ENCODE measurements around the gene ARPC1B. TPM values are rescaled to one million over a fixed set of nuclear protein-coding genes. Genes with fewer than 3 reads are reported as not detected.

The ARPC1B gene
- total and polyA plus RNA-seq, 2 of the 8 experiments (the other 6 are each of a cell fraction or from before 2014, with no cell fraction given): 64.5 to 115 TPM

- H2BK5ac ChIP-seq (ENCODE audit: low read depth, low read length): peak within 1 kb of the TSS; percentile 96
- H4K20me1 ChIP-seq (replicated peaks in 1 of 2; ENCODE audit: control insufficient read depth in 1 of 2, insufficient read depth in 2 of 2, low read length in 2 of 2): peaks cover 0 to 4% of the 10 kb centered on the region in 2 experiments
- ChIA-PET POLR2A (ENCODE audit: partially characterized antibody) (interaction anchor here (0.8 to 1.6 kb wide), 7 partner anchors 15 to 279 kb away, joined by 3 to 6 read pairs (median 3); partner anchors contain the start of genes BUD31 and PDAP1), CTCF (ENCODE audit: partially characterized antibody) (interaction anchor here (0.9 to 8.3 kb wide), 3 partner anchors 12 to 83 kb away, joined by 3 to 50 read pairs (median 3); partner anchors contain the start of gene BUD31)
- WGBS, 2 experiments (ENCODE audit: extremely low coverage in 1 of 2, insufficient coverage in 1 of 2, insufficient read length in 1 of 2, insufficient replicate concordance in 2 of 2, low coverage in 1 of 2, low lambda C conversion rate in 2 of 2, missing lambda C conversion rate in 1 of 2): 1% methylated on average over 67 of the region's 82 CpGs; no CpG with 5 or more reads in 1 of the 2 experiments
- peak within 1 kb of the TSS; percentile 99 for H4K5ac ChIP-seq (ENCODE audit: insufficient read length, low read depth, low read length)
- DNase-seq (ENCODE audit: low read depth in 1 of 2, low spot score in 2 of 2) (peak; percentile 90 to 96), FAIRE-seq (no peak)
- no peak within 1 kb of the TSS; the same call in 1 of the 2 replicates for H2BK12ac ChIP-seq (ENCODE audit: low read depth, low read length)
- H3K9ac ChIP-seq (replicated peaks in 1 of 4; ENCODE audit: extremely low read depth in 1 of 4, low read depth in 3 of 4, low read length in 3 of 4): peak within 1 kb of the TSS; percentile 77 to 97 (median 82)
- no peaks in the 10 kb centered on the region; a peak in 2 of 7 replicates for H3K4me1 ChIP-seq (replicated peaks in 1 of 4; ENCODE audit: control insufficient read depth in 3 of 4, insufficient read depth in 4 of 4, low read length in 3 of 4)
- H3K4me2 ChIP-seq (ENCODE audit: insufficient read depth in 1 of 2, low read depth in 2 of 2, low read length in 2 of 2): peak within 1 kb of the TSS; percentile 72 to 75
- H2BK120ac ChIP-seq (replicated peaks; ENCODE audit: low read depth, low read length): peak within 1 kb of the TSS; percentile 81
- no peak within 1 kb of the TSS for H2BK20ac ChIP-seq (ENCODE audit: low read length)
- H3K4ac ChIP-seq (replicated peaks; ENCODE audit: insufficient read length, low read depth, low read length): peak within 1 kb of the TSS; percentile 98
- no peak within 1 kb of the TSS for H2BK15ac ChIP-seq (ENCODE audit: low read length)
- H3K27ac ChIP-seq (ENCODE audit: low read depth, low read length): peak within 1 kb of the TSS; percentile 74
- peak within 1 kb of the TSS; percentile 92 for H3K56ac ChIP-seq (replicated peaks; ENCODE audit: insufficient read length, low read depth, low read length)
- H3K23ac ChIP-seq (ENCODE audit: insufficient read length): no peak within 1 kb of the TSS
- peaks cover 0 to 38% of the 10 kb centered on the region in 2 experiments; a peak in 3 of 4 replicates for H3K79me2 ChIP-seq (ENCODE audit: control insufficient read depth in 1 of 2, insufficient read depth in 2 of 2, low read length in 2 of 2)
- no peak within 1 kb of the TSS for H3K14ac ChIP-seq (ENCODE audit: insufficient read length)
- H4K8ac ChIP-seq (ENCODE audit: extremely low read depth, insufficient read depth, low read length): peak within 1 kb of the TSS; percentile 90
- H3K4me3 ChIP-seq (ENCODE audit: extremely low read depth in 1 of 4, insufficient read depth in 2 of 4, low read depth in 3 of 4, low read length in 4 of 4): peak within 1 kb of the TSS; percentile 70 to 99 (median 94)
- H3K18ac ChIP-seq (ENCODE audit: extremely low read depth, low read length): peak within 1 kb of the TSS; percentile 99
- H3K27me3 ChIP-seq (replicated peaks in 1 of 4; ENCODE audit: control insufficient read depth in 3 of 4, extremely low read depth in 1 of 4, insufficient read depth in 3 of 4, low read length in 3 of 4): no peaks in the 10 kb centered on the region
- H3K23me2 ChIP-seq (ENCODE audit: low read depth, low read length): peaks cover 7% of the 10 kb centered on the region
- no peaks in the 10 kb centered on the region for H3K36me3 ChIP-seq (ENCODE audit: control insufficient read depth in 2 of 4, insufficient read depth in 4 of 4, low read length in 3 of 4)
- H3K9me3 ChIP-seq (ENCODE audit: insufficient read depth in 2 of 2, low read depth in 1 of 2, low read length in 1 of 2): no peaks in the 10 kb centered on the region
- peak within 1 kb of the TSS; percentile 97 for H4K91ac ChIP-seq (replicated peaks; ENCODE audit: insufficient read length, low read length)
- 0 out of 2 replicates have a peak within 1 kb of the TSS, but pooled peaks have one; percentile 10 for H2AFZ ChIP-seq (ENCODE audit: low read length)
- H3K79me1 ChIP-seq (ENCODE audit: low read depth, low read length): no peaks in the 10 kb centered on the region; the same call in 1 of the 2 replicates
- H2AK5ac ChIP-seq (ENCODE audit: low read depth, low read length): no peak within 1 kb of the TSS
- no peak for TF ChIP-seq USF2 (IDR thresholded peaks at IDR 0.05; ENCODE audit: low read length)
- TF ChIP-seq RNF2 (IDR thresholded peaks at IDR 0.05; ENCODE audit: borderline replicate concordance, low read depth, low read length, missing control alignments, poor library complexity, severe bottlenecking): no peak
- TF ChIP-seq E2F6 (IDR thresholded peaks at IDR 0.05): 0 out of 2 replicates have a peak, but pooled peaks have one; percentile 12
- peak; percentile 87 for TF ChIP-seq NRF1 (IDR thresholded peaks at IDR 0.05; ENCODE audit: low read depth, low read length)
- TF ChIP-seq, protein P1, sequence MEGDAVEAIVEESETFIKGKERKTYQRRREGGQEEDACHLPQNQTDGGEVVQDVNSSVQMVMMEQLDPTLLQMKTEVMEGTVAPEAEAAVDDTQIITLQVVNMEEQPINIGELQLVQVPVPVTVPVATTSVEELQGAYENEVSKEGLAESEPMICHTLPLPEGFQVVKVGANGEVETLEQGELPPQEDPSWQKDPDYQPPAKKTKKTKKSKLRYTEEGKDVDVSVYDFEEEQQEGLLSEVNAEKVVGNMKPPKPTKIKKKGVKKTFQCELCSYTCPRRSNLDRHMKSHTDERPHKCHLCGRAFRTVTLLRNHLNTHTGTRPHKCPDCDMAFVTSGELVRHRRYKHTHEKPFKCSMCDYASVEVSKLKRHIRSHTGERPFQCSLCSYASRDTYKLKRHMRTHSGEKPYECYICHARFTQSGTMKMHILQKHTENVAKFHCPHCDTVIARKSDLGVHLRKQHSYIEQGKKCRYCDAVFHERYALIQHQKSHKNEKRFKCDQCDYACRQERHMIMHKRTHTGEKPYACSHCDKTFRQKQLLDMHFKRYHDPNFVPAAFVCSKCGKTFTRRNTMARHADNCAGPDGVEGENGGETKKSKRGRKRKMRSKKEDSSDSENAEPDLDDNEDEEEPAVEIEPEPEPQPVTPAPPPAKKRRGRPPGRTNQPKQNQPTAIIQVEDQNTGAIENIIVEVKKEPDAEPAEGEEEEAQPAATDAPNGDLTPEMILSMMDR (IDR thresholded peaks at IDR 0.05; ENCODE audit: control extremely low read depth in 1 of 3, insufficient read depth in 1 of 3, low read depth in 1 of 3, low read length in 3 of 3): peak; percentile 0 to 25 (median 23); a peak in 2 of 4 replicates
Measured at GRCh38 chr7:99325592-99326407, 48.7 kb upstream of the ARPC1B start, which contains the start of gene ARPC1A. Gene ARPC1A, plus strand, starts transcription at chr7:99325898. Its CDS starts 7,456 bp downstream, at chr7:99333354.

All from H1 (cell line).